ENCODE data around the gene AUTS2. TPM values are rescaled to one million over a fixed set of nuclear protein-coding genes. Genes with fewer than 3 reads are reported as not detected.

The AUTS2 gene
- total RNA-seq, 2 donors from 2014 or later, result 0.53 to 2.2 TPM

DNA sequence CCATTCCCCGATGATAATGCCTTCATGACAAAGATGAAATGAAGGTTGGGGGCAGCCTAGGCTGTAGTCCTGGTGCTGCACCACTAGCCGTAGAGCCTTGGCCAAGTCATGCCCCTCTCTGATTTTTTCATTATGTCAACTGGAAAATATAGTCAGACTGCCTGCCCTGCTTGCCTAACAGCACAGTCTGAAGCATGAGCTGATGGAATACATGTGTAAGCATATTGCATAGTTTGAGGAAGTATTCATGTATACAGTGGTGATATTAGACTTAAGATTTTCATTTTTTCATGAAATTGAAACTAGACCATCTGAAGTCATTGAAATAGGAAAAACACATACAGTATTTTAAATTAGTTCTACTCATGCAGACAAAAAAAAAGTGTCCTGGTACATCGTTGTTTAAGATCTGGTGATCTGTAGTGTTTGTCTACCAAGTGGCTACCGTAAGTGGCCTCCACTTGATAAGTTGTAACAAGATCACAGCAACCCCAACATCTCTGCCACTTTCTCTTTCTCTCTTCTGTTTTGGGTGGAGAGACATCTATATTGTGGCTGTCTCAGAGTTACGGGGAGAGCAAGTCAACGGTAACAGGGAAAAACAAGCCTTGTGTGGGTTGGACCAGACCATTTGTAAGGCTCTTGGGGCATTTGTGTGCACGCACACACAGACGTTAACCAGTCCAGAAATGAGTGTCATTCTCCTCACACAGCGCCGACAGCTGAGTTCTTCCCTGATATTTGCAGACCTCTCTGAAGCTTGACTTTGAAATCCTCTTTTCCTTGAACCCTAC lies 817.1 kb downstream of the AUTS2 start:
- ATAC-seq, result no peak
- no peaks in the 10 kb centered on the region for H3K9me3 Mint-ChIP-seq
- no peak overlapping the region for H3K27ac Mint-ChIP-seq
- no peak for DNase-seq (ENCODE audit: low spot score in 2 of 2)
- no peaks in the 10 kb centered on the region for H3K36me3 Mint-ChIP-seq

DNA sequence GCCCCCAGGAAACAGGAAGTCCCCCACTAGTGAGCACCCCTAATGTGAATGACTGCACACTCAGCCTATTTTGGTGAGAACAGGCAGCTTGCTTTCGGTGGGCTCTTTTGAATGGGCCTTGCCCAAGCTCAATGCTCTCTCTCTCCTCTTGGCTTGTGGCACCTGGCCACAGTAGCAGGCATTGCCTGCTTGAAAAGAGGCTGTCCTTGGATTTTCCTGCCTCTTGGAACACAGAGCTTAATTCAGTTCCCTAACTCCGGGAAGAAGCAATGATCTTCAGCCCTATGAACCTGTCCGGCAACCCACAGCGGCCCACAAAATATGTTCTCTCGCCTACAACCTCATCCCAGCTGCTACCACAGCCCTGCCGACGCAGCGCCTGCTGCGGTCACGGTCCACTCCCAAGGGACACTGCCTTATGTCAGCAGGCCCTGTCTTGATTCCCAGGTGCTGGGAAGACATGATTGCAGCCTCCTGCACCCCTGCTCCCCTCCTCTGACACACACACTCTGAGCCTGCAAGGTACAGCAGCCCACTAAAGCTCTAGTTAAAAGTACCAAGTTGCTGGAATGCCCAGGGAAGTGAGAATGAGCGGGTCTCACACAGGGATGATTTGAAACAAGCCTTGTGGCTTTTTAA lies 818.2 kb downstream of the AUTS2 start:
- no peak for ATAC-seq

DNA sequence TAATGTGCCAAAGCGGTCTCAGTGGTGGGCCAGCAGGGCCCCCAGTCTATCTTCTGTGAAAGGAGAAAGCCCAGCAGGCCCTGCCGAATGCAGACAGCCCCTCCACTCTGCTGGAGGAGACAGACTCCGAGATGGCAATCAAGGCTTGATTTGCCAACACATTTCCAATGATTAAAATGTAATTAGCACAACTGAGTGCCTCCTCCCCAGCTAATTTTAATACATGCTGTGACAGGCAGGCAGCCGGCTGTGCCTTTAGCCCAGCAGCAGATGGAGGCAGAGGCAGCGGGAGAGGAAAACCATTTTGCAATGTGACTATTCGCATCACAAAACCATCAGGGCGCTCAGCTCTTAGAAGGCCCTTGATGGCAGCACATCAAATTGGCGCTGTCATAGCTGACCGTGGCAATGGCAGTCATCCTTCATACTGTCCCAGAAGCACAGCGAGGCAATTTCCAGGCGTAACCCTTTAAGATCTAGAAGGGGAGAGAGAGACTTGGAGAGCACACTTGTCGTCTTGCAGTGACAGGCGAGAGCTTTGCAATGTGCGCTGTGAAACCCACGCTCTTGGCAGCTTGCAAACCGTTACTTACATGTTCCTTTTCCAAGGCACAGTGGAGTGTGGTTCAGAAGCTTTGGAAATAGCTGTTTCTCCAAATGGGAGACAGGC lies 818.8 kb downstream of the AUTS2 start:
- H3K9me3 Mint-ChIP-seq, result no peaks in the 10 kb centered on the region
- H3K36me3 Mint-ChIP-seq, result no peaks in the 10 kb centered on the region
- no peak overlapping the region for H3K27ac Mint-ChIP-seq
- ATAC-seq (no peak), DNase-seq (ENCODE audit: low spot score in 2 of 2) (no peak)

More for the DNA sequence above, 818.2 kb downstream of the AUTS2 start:
- H3K36me3 Mint-ChIP-seq, result no peaks in the 10 kb centered on the region
- no peaks in the 10 kb centered on the region for H3K9me3 Mint-ChIP-seq
- H3K27ac Mint-ChIP-seq, result no peak overlapping the region
- DNase-seq (ENCODE audit: low spot score in 2 of 2), result no peak

DNA sequence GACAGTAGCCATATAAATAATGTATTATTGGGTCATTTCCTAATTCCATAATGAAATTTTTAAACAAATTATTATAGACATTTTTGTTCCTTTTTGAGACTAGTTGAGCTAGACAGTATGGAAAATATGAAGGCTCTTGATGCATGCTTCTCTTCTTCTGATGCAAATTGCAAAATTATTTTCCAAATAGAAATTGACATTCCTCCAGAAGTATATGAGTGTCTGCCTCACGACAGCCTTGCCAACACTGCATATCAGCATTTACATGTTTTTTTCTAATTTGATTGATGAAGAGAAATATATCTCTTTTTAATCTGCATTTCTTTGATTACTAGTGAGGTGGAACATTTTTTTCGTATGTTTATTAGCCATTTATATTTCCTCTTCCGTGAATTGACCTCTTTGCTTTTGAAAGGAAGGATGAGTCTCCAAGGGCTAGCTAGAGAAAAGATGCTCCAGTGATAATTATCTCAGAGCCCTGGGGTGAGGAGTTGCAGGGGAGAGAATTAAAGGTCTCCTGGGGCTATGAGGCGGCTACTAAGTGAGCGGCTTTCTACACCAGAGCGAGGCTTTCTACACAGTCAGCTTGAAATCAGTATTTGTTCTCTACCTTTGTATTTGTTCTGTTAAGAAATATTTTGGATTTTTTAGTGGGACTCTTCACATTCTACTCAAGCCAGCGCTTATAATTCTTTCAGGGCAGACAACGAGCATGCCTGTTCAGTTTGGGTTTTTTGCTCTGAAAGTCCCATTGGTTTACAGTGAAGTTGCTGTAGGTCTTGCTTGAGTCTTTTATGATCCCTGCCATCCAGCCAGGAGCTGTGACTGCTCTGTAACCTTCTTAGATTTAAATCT lies 821.5 kb downstream of the AUTS2 start:
- Mint-ChIP-seq H3K27ac (no peak overlapping the region), H3K9me3 (peaks cover 0 to 3% of the 10 kb centered on the region in 2 donors), H3K36me3 (no peaks in the 10 kb centered on the region)
- no peak for ATAC-seq
- no peak for DNase-seq (ENCODE audit: low spot score in 2 of 2)

DNA sequence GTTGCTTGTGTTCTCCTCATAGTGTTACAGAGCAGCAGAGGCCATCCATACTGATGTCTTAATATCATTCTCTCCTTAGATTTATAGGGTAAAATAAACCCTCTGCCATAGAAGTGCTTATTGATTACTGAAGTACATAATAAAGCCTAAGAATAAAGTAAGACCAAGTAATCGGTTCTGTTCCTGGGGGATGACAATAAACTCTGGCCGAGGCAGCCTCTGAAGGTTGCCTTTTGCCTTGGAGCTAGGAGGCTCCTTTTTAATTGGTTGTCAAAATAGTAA lies 822.0 kb downstream of the AUTS2 start:
- Mint-ChIP-seq H3K9me3 (peaks cover 0 to 3% of the 10 kb centered on the region in 2 donors), H3K36me3 (no peaks in the 10 kb centered on the region), H3K27ac (no peak overlapping the region)
- DNase-seq (ENCODE audit: low spot score in 2 of 2) (no peak), ATAC-seq (no peak)

DNA sequence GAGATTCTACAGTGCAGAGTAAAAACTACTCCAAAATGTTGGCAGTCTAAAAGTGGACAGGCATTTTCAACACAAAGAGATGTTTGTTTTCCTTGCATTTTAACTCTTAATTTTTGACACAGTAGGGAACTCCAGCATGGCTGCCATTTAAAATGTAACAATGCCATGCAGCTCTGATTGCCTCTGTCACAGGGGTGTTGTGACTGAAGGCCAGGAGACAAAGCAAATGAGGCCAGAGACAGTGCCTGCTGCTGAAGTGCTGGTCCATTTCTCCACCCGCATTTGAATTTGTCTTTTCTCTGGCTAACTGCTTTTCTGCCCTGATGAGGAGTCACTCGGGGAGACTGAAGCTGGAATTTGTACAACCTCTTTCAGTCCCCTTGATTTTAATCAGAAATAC lies 823.0 kb downstream of the AUTS2 start:
- ATAC-seq (no peak), DNase-seq (ENCODE audit: low spot score in 2 of 2) (no peak)
- H3K9me3 Mint-ChIP-seq, result peaks cover 0 to 3% of the 10 kb centered on the region in 2 donors
- H3K27ac Mint-ChIP-seq, result no peak overlapping the region
- peaks cover 0 to 3% of the 10 kb centered on the region in 2 donors for H3K36me3 Mint-ChIP-seq

DNA sequence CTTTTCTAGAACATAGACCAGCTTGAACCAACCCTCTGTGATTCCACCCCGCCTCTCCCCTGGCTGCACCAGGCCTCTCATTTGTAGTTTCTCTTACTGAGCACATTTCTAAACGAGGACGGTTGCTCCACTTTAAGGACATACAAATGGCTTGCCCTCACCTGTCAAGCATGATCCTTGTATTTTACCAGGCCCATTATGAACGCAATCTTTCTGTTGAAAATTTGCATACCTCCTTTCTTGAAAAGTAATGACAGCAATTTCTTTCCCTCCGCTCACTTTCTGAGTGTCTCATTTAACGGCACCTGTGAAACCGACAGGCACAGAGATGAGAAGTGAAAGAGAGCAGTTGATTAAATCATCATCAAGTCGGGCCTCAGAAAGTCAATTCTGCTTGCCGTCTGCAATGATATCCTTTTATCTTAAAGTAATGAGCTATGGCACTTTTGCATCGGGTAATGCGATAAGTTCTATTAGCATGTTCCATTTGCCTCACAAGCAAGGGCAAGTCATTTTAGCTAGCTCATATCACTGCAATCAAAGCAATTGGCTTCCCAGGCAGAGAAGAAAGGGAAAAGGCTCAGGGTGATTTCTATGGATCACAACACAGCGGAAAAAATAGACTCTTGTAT lies 828.1 kb downstream of the AUTS2 start:
- Mint-ChIP-seq H3K36me3 (peaks cover 0 to 4% of the 10 kb centered on the region in 2 donors), H3K27ac (no peak overlapping the region), H3K9me3 (peaks cover 6 to 17% of the 10 kb centered on the region in 2 donors)
- DNase-seq (ENCODE audit: low spot score in 2 of 2), result no peak
- no peak for ATAC-seq

DNA sequence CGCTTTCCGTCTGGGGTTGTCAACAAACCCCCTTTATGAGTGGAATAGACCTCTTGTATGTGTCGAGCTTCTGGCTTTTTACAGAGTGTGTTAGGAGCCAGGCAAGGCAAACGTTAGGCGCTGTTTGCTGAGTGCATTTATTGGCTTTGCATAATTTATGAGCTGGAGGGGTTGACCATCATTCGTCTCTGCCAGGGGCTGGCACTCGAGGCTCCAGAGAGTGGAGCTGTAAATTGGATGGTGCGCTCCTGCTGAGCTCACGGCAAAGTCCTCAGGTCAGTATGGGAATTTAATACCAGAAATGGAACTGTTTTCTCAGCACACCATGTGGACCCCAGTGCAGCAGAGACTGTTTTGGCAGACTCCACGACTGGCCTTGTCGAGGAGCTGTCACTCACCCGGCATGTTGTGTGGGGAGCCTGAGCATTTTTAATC lies 834.3 kb downstream of the AUTS2 start:
- H3K36me3 Mint-ChIP-seq, result no peaks in the 10 kb centered on the region
- DNase-seq (ENCODE audit: low spot score in 2 of 2), result no peak
- no peak overlapping the region for H3K27ac Mint-ChIP-seq
- ATAC-seq, result no peak
- H3K9me3 Mint-ChIP-seq, result peaks cover 6 to 17% of the 10 kb centered on the region in 2 donors

DNA sequence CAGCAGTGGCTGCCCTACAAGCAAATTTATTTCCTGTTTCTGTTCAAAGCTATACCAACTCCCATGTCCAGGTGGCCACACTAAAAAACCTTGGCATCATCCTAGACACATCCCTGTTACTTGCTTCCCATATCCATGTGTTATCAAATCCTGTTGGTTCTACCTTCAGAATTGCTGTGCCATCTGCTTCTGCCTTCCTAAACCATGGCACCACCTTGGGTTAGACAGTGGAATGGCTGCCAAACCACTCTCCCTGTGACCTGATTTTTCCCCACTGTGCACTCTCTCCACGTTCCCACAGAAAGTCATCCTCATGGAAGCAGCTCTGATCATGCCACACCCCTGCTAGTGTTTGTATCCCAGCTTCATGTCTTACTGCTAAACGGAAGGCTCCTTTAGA lies 836.1 kb downstream of the AUTS2 start:
- Mint-ChIP-seq H3K9me3 (peaks cover 3 to 9% of the 10 kb centered on the region in 2 donors), H3K36me3 (no peaks in the 10 kb centered on the region), H3K27ac (no peak overlapping the region)
- DNase-seq (ENCODE audit: low spot score in 2 of 2), result no peak
- no peak for ATAC-seq

DNA sequence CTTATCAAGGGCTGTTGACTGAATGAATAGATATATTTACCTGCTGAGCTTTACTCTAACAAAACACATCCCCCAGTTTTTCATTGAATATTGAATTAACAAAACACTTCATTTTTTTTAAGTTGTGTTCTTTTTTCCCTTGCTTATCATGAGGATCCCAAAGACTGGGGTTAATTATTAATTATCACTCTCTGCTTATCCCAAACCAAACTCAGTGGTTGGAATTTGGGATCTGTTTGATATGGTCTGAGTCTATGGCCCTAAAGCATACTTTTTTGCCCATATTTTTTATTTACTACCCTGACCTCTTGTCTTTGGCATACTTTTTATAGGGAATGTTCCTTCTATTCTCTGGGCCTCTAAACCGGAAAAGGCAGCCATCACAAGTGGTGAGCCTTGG lies 836.5 kb downstream of the AUTS2 start:
- Mint-ChIP-seq H3K27ac (no peak overlapping the region), H3K36me3 (no peaks in the 10 kb centered on the region), H3K9me3 (peaks cover 3 to 7% of the 10 kb centered on the region in 2 donors)
- ATAC-seq (no peak), DNase-seq (ENCODE audit: low spot score in 2 of 2) (no peak)

DNA sequence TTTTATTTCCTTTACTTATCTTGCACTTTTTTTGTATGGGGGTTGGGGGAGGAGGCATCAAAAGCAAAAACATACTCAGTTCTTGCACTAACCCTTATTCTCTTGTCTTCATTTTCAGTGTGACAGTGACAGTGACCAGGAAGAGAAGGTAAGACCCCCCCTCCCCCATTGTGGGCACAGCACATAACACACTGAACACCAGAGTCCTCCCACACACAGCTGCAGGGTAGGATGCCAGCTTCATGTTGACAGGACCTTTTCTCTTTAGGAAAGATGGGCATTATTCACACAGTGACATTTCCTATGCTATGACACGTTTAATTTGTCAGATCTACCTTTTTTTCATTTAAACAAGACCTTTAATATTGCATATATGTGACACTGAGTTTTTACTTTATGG lies 837.4 kb downstream of the AUTS2 start:
- H3K27ac Mint-ChIP-seq, result no peak overlapping the region

DNA sequence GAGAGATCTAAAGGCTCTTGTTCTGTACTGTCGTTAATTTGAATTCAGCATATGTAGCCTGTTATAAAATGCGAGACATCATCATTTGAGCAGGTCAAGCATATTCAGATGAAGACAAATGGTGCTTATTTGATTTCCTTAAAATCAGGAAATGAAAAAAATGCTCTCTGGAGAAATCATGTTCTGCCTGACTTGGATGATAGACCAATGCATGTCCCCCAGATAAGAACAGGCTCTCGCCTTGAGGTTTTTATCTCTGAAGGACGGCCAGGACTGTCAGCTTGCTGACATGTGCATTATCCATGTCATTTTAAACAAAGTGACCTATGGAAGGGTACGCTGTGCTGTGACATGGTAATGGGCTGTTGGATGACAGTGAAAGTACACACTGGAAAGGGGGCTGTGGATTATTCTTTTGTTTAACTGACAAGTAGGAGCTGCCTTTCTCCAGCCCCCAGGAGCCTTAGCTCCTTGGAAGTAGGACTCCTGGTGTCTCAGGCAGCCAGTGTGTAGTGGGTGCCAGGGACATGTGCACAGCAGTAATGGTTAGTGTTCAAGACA lies 838.6 kb downstream of the AUTS2 start:
- Mint-ChIP-seq H3K36me3 (no peaks in the 10 kb centered on the region), H3K9me3 (peaks cover 0 to 3% of the 10 kb centered on the region in 2 donors), H3K27ac (no peak overlapping the region)
- DNase-seq (ENCODE audit: low spot score in 2 of 2) (no peak), ATAC-seq (no peak)

More for the DNA sequence above, 837.4 kb downstream of the AUTS2 start:
- H3K9me3 Mint-ChIP-seq, result peaks cover 0 to 3% of the 10 kb centered on the region in 2 donors
- DNase-seq (ENCODE audit: low spot score in 2 of 2) (no peak), ATAC-seq (no peak)
- no peaks in the 10 kb centered on the region for H3K36me3 Mint-ChIP-seq

DNA sequence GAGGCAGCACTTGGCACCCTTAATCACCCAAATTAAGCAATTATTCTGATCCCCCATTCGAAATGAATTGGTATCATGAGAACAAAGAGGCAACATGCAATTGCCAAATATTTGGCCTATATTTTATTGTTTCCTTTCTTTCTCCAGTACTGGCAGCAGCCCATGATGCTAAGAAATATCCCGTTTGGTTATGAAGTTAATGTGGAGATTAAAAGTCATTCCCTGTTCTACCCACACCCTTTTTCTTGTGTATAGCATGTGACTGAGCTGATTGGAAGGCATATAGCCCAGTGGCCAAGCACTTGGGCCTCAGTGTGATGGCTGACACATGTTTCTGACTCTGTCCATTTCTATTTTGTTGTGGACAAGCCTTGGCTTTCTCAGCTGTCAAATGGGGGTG lies 841.4 kb downstream of the AUTS2 start:
- Mint-ChIP-seq H3K9me3 (peaks cover 0 to 3% of the 10 kb centered on the region in 2 donors), H3K27ac (no peak overlapping the region), H3K36me3 (no peaks in the 10 kb centered on the region)
- ATAC-seq, result no peak
- no peak for DNase-seq (ENCODE audit: low spot score in 2 of 2)

DNA sequence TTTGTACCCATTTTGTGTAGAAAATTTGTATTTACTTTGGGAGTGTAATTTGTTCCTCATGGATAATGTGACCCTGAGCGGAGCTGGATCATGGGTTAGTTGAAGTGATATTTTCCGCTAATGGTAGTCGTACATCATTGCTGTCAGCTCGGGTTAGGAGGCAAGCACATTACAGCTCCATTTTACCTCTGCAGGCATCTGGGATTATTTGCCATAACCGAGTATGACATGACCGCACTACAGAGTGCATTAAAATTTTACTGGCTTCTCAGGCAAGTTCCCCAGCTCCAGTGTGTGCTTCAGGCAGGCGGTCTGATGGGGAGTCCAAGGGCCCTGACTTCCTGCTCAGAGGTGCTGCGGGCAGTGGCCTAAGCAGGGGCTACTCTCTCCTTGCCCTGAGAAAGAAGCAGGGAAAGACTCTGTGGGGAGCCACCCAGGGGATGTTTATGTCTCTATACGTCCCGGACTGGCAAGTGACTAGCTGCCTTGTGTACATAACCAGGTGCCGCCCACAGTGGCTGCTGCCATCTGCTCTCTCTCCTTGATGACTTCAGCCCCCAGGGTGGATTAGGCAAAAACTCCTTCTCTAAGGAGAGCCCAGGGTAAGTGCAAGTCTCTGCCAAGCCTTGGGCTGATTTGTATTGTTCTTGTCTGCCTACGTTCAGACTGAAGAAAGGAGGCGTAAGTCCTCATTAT lies 848.3 kb downstream of the AUTS2 start:
- DNase-seq (ENCODE audit: low spot score in 2 of 2) (no peak), ATAC-seq (no peak)
- Mint-ChIP-seq H3K27ac (no peak overlapping the region), H3K36me3 (no peaks in the 10 kb centered on the region), H3K9me3 (peaks cover 5 to 9% of the 10 kb centered on the region in 2 donors)

DNA sequence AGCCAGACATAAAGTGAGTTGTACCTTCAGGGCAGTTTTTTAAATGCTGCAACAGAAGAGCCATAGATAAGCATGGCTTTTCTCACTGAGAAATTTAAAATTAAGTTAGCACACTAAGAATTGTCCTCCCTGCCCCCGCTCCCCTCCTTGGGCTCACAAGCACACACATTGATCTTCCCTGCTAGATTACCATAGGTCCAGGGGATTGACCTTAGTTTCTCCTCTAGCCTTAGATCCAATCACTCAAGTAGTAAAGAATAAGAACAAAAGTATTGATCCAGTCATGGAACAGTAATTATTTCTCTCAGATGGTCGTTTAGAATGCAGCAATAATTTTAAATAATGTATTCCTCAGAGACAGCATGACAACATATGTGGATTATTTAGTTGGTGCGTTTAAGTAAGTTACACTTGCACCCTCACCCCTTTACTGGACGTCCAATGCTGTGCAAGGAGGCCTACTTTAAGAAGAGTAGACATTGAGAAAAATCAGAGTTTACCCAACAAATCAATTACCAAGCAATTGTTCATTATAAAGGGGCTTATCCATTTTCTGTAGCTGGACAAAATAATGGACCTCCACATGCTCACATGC lies 850.1 kb downstream of the AUTS2 start:
- no peak for ATAC-seq
- H3K27ac Mint-ChIP-seq, result no peak overlapping the region

More for the DNA sequence above, 850.1 kb downstream of the AUTS2 start:
- no peak for DNase-seq (ENCODE audit: low spot score in 2 of 2)
- H3K36me3 Mint-ChIP-seq, result no peaks in the 10 kb centered on the region
- H3K9me3 Mint-ChIP-seq, result peaks cover 5 to 9% of the 10 kb centered on the region in 2 donors

All from activated naive CD4-positive, alpha-beta T cell treated with anti-CD3 and anti-CD28 coated beads, Interleukin-2, amount 50 U/mL, for 72 hours (primary cell).